GM12872 (cell line): ENCODE data around the gene UCHL3.

Source experiments
- TF ChIP-seq, protein P1 (sequence below): IDR thresholded peaks from 3 replicates; pipeline ENCODE4 v1.5.1; 2011; ENCODE audit warnings: low read depth, mild to moderate bottlenecking, low read length, moderate library complexity; ENCODE audit not compliant: insufficient read depth

UCHL3 gene

DNA sequence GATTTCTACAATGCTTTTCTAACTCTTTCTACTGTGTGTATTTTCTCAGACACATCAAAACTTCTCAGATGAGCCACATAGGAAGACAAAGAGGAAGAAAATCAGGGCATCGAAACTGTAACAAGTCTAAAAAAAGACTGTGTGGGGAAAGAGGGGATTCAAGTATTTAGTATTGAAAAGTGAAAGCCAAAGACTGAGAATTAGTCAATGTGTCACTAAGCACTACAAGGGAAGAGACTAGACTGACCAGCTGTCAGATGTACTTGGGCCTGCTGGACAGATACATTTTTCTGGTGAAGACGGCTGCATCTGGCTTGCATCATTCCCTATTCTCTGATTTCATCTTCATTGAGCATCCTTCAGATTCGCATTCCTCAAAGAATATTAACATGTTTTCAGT is 37.3 kb upstream of the UCHL3 start:
- TF ChIP-seq, protein P1, sequence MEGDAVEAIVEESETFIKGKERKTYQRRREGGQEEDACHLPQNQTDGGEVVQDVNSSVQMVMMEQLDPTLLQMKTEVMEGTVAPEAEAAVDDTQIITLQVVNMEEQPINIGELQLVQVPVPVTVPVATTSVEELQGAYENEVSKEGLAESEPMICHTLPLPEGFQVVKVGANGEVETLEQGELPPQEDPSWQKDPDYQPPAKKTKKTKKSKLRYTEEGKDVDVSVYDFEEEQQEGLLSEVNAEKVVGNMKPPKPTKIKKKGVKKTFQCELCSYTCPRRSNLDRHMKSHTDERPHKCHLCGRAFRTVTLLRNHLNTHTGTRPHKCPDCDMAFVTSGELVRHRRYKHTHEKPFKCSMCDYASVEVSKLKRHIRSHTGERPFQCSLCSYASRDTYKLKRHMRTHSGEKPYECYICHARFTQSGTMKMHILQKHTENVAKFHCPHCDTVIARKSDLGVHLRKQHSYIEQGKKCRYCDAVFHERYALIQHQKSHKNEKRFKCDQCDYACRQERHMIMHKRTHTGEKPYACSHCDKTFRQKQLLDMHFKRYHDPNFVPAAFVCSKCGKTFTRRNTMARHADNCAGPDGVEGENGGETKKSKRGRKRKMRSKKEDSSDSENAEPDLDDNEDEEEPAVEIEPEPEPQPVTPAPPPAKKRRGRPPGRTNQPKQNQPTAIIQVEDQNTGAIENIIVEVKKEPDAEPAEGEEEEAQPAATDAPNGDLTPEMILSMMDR, result no peak

DNA sequence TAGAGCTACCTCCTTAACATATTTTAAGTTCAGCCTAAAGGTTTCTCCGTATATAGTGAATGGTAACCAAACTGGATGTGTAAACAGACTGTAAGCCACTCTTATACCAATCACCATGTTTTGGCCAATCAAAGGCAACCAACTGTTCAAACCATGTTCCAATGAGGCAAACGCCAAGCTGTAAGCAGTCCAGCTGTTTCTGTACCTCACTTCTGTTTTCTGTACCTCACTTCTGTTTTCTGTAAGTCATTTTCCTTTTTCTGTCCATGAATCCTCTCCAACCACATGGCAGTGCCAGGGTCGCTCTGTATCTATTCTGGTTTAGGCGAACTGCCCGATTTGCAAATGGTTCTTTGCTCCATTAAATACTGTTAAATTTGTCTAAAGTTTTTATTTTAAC is 36.3 kb upstream of the UCHL3 start:
- TF ChIP-seq, protein P1, result no peak

DNA sequence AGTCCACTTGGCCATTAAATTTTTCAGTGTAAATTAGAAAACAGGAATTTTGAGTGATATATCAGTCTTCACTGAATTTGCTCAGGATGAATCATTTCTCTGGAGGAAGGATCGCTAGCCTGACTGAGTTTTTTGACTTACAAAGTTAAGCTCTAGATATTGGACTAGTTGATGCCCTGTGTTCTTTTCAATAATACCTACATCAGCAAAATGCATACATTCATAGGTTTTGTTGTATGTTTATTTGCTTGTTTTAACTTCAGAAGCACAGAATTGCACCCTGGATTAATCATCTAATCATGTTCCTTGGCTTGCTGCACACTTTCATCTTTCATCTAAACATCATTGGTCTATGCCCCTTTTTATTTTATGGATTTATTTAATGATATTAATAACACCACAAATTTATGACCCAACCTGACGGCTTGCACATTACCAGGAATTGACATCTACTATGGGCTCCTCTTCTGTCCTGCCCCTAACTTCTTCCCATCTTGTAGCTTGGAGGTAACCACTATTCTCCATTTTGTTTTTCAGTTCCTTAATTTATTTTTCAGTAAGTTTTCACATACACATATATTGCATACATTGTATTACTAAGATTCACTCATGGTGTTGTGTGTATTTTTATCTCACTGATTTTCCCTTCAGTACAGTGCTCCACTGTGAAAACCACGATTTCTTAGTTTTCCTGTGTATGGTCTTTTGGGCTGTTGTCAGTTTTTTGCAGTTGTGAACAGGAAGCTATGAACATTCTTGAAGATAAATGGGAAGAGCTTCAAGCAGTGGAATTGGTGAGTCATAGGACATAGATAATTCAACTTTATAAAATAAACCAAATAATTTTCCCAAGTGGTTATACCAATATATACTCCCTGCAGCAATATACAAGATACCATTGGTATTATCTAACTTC is 35.3 kb upstream of the UCHL3 start:
- TF ChIP-seq, protein P1, result no peak

DNA sequence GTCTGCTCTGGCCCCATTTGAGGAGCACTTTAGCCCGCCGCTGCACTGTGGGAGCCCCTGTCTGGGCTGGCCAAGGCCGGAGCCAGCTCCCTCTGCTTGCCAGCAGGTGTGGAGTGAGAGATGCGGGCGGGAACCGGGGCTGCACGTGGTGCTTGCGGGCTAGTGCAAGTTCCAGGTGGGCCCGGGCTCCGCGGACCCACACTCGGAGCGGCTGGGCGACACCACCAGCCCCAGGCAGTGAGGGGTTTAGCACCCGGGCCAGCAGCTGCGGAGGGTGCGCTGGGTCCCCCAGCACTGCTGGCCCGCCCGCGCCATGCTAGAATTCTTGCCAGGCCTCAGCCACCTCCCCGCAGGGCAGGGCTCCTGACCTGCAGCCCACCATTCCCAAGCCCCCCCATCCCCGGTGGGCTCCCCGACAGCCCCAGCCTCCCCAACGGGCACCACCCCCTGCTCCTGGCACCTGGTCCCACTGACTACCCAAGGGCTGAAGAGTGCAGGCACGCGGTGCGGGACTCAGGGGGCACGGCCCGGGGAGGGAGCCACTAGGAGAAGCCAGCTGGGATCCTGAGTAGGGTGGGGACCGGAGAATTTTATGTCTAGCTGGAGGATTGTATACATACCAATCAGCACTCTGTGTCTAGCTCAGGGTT is 31.0 kb upstream of the UCHL3 start:
- TF ChIP-seq, protein P1, result no peak

DNA sequence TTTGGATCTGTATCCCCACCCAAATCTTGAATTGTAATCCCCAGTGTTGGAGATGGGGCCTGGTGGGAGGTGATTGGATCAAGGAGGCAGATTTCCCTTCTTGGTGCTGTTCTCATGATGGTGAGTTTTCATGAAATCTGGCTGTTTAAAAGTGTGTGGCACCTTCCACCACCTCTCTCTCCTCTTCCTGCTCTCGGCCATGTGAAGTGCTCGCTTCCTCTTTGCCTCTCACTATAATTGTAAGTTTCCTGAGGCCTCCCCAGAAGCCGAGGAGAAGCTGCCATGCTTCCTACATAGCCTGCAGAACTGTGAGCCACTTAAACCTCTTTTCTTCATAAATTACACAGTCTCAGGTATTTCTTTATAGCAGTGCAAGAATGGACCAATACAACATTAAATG is 27.6 kb upstream of the UCHL3 start:
- TF ChIP-seq, protein P1, result no peak

DNA sequence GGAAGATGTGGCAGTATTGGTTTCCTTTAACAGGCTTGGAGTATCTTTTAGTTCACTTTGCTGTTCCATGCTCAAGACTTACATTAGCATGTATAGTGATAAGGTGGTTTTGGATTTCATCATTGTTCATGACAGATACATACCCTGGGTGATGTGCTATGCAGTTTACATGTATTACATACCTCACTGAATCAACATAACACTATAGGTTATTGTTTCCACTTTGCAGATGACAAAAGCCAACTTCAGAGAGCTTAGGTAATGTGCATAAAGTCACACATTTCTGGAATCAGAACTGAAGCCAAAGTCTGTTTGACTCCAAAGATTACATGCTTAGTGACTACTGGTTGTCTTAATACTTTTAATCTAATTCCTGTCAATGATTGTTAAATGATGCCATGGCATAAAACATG is 19.0 kb upstream of the UCHL3 start:
- TF ChIP-seq, protein P1, result no peak

DNA sequence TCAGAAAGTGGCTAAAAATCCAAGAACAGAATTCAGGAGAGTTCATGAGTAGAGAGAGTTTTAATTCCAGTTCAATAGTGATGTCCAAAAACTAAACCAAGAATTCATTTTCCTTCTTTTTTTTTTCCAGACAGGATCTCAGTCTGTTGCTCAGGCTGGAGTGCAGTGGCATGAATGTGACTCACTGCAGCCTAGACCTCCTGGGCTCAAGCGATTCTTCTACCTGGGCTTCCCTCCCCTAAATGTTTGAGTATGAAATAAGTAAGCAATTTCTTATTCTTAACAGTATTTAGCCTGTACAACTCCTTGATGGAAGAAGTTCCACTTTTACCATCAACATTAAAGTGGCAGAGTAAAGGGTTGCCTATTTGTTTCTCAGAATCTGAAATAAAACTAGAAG is 15.7 kb upstream of the UCHL3 start:
- TF ChIP-seq, protein P1, result no peak
